Liver (tissue), 3 donors: ENCODE results near the gene DIP2A.

Source experiments
- FOXA2 ChIP-seq: IDR thresholded peaks from 2 replicates; pipeline ENCODE4 v1.6.1; 2016; ENCODE audit warnings: antibody characterized with exemption
- HNF4G ChIP-seq: IDR thresholded peaks from 2 replicates; pipeline ENCODE4 v1.6.1; 2016; ENCODE audit warnings: antibody characterized with exemption
- RAD21 ChIP-seq, 2 donors: IDR thresholded peaks; 2 replicates each; pipeline ENCODE4 v1.6.1; 2016; ENCODE audit warnings: antibody characterized with exemption in 2 of 2, mild to moderate bottlenecking in 2 of 2
- SP1 ChIP-seq: IDR thresholded peaks from 2 replicates; pipeline ENCODE4 v1.6.1; 2018; ENCODE audit warnings: antibody characterized with exemption, mild to moderate bottlenecking
- TAF1 ChIP-seq: conservative IDR thresholded peaks from 2 replicates; pipeline ENCODE4 v1.6.1; 2016; ENCODE audit warnings: antibody characterized with exemption, mild to moderate bottlenecking
- YY1 ChIP-seq: IDR thresholded peaks from 2 replicates; pipeline ENCODE4 v1.6.1; 2016; ENCODE audit warnings: antibody characterized with exemption, mild to moderate bottlenecking
- TF ChIP-seq, protein P1 (sequence below): fragments of 150-350 bp; IDR thresholded peaks from 2 replicates; pipeline ENCODE4 v1.5.1; 2017; ENCODE audit warnings: improper control_type of control experiment, low read depth, low read length; ENCODE audit not compliant: missing input control
- TF ChIP-seq, protein P2 (sequence below): IDR thresholded peaks from 2 replicates; pipeline ENCODE4 v1.6.1; 2016; ENCODE audit warnings: antibody characterized with exemption
- TF ChIP-seq, protein P3 (sequence below): IDR thresholded peaks from 2 replicates; pipeline ENCODE4 v1.6.1; 2016; ENCODE audit warnings: antibody characterized with exemption
- TF ChIP-seq, protein P4 (sequence below): IDR thresholded peaks from 2 replicates; pipeline ENCODE4 v1.6.1; 2016; ENCODE audit warnings: antibody characterized with exemption, mild to moderate bottlenecking
- donor health status: healthy.
- donor health status: healthy.

DNA sequence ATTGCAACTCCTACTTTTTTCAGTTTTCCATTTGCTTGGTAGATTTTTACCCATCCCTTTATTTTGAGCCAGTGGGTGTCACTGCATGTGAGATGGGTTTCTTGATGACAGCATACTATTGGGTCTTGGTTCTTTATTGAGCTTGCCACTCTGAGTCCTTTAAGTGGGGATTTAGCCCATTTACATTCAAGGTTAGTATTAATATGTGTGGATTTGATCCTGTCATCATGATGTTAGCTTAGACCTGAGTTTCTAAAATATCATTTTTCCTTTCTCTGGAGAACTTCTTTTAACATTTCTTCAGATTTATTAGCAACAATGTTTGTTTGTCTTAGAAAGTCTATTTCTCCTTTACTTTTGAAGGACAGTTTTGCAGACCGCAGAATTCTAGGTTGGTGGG lies 158.0 kb downstream of the DIP2A start:
- TF ChIP-seq, protein P1, sequence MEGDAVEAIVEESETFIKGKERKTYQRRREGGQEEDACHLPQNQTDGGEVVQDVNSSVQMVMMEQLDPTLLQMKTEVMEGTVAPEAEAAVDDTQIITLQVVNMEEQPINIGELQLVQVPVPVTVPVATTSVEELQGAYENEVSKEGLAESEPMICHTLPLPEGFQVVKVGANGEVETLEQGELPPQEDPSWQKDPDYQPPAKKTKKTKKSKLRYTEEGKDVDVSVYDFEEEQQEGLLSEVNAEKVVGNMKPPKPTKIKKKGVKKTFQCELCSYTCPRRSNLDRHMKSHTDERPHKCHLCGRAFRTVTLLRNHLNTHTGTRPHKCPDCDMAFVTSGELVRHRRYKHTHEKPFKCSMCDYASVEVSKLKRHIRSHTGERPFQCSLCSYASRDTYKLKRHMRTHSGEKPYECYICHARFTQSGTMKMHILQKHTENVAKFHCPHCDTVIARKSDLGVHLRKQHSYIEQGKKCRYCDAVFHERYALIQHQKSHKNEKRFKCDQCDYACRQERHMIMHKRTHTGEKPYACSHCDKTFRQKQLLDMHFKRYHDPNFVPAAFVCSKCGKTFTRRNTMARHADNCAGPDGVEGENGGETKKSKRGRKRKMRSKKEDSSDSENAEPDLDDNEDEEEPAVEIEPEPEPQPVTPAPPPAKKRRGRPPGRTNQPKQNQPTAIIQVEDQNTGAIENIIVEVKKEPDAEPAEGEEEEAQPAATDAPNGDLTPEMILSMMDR = no peak
- TF ChIP-seq SP1 (no peak), FOXA2 (no peak), YY1 (no peak), RAD21 (IDR thresholded peaks at IDR 0.05) (no peak), HNF4G (no peak), TAF1 (no peak)
- TF ChIP-seq, protein P2, sequence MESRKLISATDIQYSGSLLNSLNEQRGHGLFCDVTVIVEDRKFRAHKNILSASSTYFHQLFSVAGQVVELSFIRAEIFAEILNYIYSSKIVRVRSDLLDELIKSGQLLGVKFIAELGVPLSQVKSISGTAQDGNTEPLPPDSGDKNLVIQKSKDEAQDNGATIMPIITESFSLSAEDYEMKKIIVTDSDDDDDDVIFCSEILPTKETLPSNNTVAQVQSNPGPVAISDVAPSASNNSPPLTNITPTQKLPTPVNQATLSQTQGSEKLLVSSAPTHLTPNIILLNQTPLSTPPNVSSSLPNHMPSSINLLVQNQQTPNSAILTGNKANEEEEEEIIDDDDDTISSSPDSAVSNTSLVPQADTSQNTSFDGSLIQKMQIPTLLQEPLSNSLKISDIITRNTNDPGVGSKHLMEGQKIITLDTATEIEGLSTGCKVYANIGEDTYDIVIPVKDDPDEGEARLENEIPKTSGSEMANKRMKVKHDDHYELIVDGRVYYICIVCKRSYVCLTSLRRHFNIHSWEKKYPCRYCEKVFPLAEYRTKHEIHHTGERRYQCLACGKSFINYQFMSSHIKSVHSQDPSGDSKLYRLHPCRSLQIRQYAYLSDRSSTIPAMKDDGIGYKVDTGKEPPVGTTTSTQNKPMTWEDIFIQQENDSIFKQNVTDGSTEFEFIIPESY = no peak
- TF ChIP-seq, protein P3, sequence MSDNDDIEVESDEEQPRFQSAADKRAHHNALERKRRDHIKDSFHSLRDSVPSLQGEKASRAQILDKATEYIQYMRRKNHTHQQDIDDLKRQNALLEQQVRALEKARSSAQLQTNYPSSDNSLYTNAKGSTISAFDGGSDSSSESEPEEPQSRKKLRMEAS = no peak
- TF ChIP-seq, protein P4, sequence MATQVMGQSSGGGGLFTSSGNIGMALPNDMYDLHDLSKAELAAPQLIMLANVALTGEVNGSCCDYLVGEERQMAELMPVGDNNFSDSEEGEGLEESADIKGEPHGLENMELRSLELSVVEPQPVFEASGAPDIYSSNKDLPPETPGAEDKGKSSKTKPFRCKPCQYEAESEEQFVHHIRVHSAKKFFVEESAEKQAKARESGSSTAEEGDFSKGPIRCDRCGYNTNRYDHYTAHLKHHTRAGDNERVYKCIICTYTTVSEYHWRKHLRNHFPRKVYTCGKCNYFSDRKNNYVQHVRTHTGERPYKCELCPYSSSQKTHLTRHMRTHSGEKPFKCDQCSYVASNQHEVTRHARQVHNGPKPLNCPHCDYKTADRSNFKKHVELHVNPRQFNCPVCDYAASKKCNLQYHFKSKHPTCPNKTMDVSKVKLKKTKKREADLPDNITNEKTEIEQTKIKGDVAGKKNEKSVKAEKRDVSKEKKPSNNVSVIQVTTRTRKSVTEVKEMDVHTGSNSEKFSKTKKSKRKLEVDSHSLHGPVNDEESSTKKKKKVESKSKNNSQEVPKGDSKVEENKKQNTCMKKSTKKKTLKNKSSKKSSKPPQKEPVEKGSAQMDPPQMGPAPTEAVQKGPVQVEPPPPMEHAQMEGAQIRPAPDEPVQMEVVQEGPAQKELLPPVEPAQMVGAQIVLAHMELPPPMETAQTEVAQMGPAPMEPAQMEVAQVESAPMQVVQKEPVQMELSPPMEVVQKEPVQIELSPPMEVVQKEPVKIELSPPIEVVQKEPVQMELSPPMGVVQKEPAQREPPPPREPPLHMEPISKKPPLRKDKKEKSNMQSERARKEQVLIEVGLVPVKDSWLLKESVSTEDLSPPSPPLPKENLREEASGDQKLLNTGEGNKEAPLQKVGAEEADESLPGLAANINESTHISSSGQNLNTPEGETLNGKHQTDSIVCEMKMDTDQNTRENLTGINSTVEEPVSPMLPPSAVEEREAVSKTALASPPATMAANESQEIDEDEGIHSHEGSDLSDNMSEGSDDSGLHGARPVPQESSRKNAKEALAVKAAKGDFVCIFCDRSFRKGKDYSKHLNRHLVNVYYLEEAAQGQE = no peak
